ENCODE data around the gene RALGAPB. TPM values are rescaled to one million over a fixed set of nuclear protein-coding genes. Genes with fewer than 3 reads are reported as not detected.

RALGAPB gene
- total RNA-seq, 2 experiments from 2014 or later, result 30.4 to 31.9 TPM

- no peaks in the 10 kb centered on the region for H3K27me3 ChIP-seq (ENCODE audit: control insufficient read depth in 1 of 2, insufficient read depth in 2 of 2, low read length in 2 of 2)
- H3K9me3 ChIP-seq (ENCODE audit: control insufficient read depth in 1 of 2, insufficient read depth in 1 of 2, low read length in 2 of 2), result no peaks in the 10 kb centered on the region
- no peaks in the 10 kb centered on the region for H3K9me3 Mint-ChIP-seq
- intact Hi-C loops (cut with DNase I, micrococcal nuclease), result loop anchor here in 1 of 2 experiments (10.0 kb wide), 1 partner anchor 485 kb away; the partner anchor contains the start of gene DHX35
- H3K4me1 ChIP-seq (ENCODE audit: insufficient read depth, low read length), result peaks cover 10% of the 10 kb centered on the region
- ATAC-seq (ENCODE audit: poor library complexity), result no peak
- ChIA-PET CTCF (no interaction called here), POLR2A (no interaction called here)
- peaks cover 19% of the 10 kb centered on the region for H3K36me3 ChIP-seq (ENCODE audit: insufficient read depth, low read length)
- no peak for DNase-seq
- TF ChIP-seq, protein P1, sequence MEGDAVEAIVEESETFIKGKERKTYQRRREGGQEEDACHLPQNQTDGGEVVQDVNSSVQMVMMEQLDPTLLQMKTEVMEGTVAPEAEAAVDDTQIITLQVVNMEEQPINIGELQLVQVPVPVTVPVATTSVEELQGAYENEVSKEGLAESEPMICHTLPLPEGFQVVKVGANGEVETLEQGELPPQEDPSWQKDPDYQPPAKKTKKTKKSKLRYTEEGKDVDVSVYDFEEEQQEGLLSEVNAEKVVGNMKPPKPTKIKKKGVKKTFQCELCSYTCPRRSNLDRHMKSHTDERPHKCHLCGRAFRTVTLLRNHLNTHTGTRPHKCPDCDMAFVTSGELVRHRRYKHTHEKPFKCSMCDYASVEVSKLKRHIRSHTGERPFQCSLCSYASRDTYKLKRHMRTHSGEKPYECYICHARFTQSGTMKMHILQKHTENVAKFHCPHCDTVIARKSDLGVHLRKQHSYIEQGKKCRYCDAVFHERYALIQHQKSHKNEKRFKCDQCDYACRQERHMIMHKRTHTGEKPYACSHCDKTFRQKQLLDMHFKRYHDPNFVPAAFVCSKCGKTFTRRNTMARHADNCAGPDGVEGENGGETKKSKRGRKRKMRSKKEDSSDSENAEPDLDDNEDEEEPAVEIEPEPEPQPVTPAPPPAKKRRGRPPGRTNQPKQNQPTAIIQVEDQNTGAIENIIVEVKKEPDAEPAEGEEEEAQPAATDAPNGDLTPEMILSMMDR (IDR thresholded peaks at IDR 0.05), result no peak
- H3K27ac Mint-ChIP-seq, result no peak overlapping the region
- H3K27me3 Mint-ChIP-seq, result no peaks in the 10 kb centered on the region
- no peak overlapping the region for H3K27ac ChIP-seq (ENCODE audit: low read depth in 1 of 2, low read length in 2 of 2)
- H3K36me3 Mint-ChIP-seq (ENCODE audit: low read depth), result peaks cover 32% of the 10 kb centered on the region
- no peak overlapping the region for H3K4me3 Mint-ChIP-seq
- H3K4me1 Mint-ChIP-seq (ENCODE audit: low read depth), result peaks cover 79% of the 10 kb centered on the region
- no peak overlapping the region for H3K4me3 ChIP-seq (ENCODE audit: low read length)
These were observed 7.0 kb downstream of the RALGAPB start for GRCh38 chr20:38479596-38479995.

GRCh38 chr20:38485041-38485440 is 12.4 kb downstream of the RALGAPB start:
- Mint-ChIP-seq H3K4me3 (no peak overlapping the region), H3K9me3 (no peaks in the 10 kb centered on the region)
- CTCF ChIA-PET, result no interaction called here

GRCh38 chr20:38489181-38489580 is 16.5 kb downstream of the RALGAPB start:
- Histone ChIP-seq H3K27ac (ENCODE audit: low read depth in 1 of 2, low read length in 2 of 2) (no peak overlapping the region), H3K27me3 (ENCODE audit: control insufficient read depth in 1 of 2, insufficient read depth in 2 of 2, low read length in 2 of 2) (no peaks in the 10 kb centered on the region), H3K9me3 (ENCODE audit: control insufficient read depth in 1 of 2, insufficient read depth in 1 of 2, low read length in 2 of 2) (no peaks in the 10 kb centered on the region), H3K4me3 (ENCODE audit: low read length) (no peak overlapping the region), H3K36me3 (ENCODE audit: insufficient read depth, low read length) (peaks cover 56% of the 10 kb centered on the region), H3K4me1 (ENCODE audit: insufficient read depth, low read length) (peaks cover under 1% of the 10 kb centered on the region)
- peaks cover 64% of the 10 kb centered on the region for H3K36me3 Mint-ChIP-seq (ENCODE audit: low read depth)
- ATAC-seq (ENCODE audit: poor library complexity) (no peak), DNase-seq (no peak)
- POLR2A ChIA-PET, result interaction anchor here (0.5 kb wide), 1 partner anchor 19 kb away, joined by 3 read pairs; no protein-coding TSS in a partner anchor
- no peaks in the 10 kb centered on the region for H3K27me3 Mint-ChIP-seq
- peaks cover 14% of the 10 kb centered on the region for H3K4me1 Mint-ChIP-seq (ENCODE audit: low read depth)
- CTCF ChIA-PET, result no interaction called here
- no peak overlapping the region for H3K4me3 Mint-ChIP-seq
- H3K9me3 Mint-ChIP-seq, result no peaks in the 10 kb centered on the region
- intact Hi-C loops (cut with DNase I, micrococcal nuclease), result no loop called here
- TF ChIP-seq, protein P1 (IDR thresholded peaks at IDR 0.05), result no peak
- H3K27ac Mint-ChIP-seq, result no peak overlapping the region

More at GRCh38 chr20:38485041-38485440, 12.4 kb downstream of the RALGAPB start:
- Histone ChIP-seq H3K27me3 (ENCODE audit: control insufficient read depth in 1 of 2, insufficient read depth in 2 of 2, low read length in 2 of 2) (no peaks in the 10 kb centered on the region), H3K4me1 (ENCODE audit: insufficient read depth, low read length) (peaks cover 3% of the 10 kb centered on the region), H3K4me3 (ENCODE audit: low read length) (no peak overlapping the region), H3K36me3 (ENCODE audit: insufficient read depth, low read length) (peaks cover 41% of the 10 kb centered on the region), H3K27ac (ENCODE audit: low read depth in 1 of 2, low read length in 2 of 2) (no peak overlapping the region), H3K9me3 (ENCODE audit: control insufficient read depth in 1 of 2, insufficient read depth in 1 of 2, low read length in 2 of 2) (no peaks in the 10 kb centered on the region)
- H3K27ac Mint-ChIP-seq, result no peak overlapping the region
- intact Hi-C loops (cut with DNase I, micrococcal nuclease), result no loop called here
- DNase-seq, result no peak
- peaks cover 41% of the 10 kb centered on the region for H3K36me3 Mint-ChIP-seq (ENCODE audit: low read depth)
- H3K4me1 Mint-ChIP-seq (ENCODE audit: low read depth), result peaks cover 39% of the 10 kb centered on the region
- POLR2A ChIA-PET, result interaction anchor here (0.9 kb wide), 1 partner anchor 13 kb away, joined by 3 read pairs; the partner anchor contains the start of gene RALGAPB
- TF ChIP-seq, protein P1 (IDR thresholded peaks at IDR 0.05), result no peak
- ATAC-seq (ENCODE audit: poor library complexity), result no peak
- H3K27me3 Mint-ChIP-seq, result no peaks in the 10 kb centered on the region

Data from CD4-positive, alpha-beta T cell (primary cell).